HG02642 (cell line): ENCODE results near the gene KLRK1.
"Not testable (repeated sequence)": the region's sequence is repeated elsewhere in the genome, so short reads cannot be mapped to it uniquely, and the experiment has no call there.

Source experiments
- ATAC-seq: cut with Tn5 transposase; IDR thresholded peaks from one replicate; pipeline ENCODE4 v1.9.1; 2021; ENCODE audit warnings: mild to moderate bottlenecking; ENCODE audit not compliant: unreplicated experiment, poor library complexity

KLRK1 gene

DNA sequence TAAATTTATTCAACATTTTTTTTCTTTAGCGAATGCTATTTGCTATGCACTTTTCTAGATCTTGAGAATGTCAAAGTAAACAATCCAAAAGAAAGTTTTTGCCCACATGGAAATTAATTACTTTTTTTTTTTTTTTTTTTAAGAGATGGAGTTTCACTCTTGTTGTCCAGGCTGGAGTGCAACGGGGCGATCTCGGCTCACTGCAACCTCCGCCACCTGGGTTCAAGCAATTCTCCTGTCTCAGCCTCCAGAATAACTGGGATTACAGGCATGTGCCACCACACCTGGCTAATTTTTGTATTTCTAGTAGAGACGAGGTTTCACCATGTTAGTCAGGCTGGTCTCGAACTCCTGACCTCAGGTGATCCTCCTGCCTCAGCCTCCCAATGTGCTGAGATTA lies 1.1 kb upstream of the KLRK1 start:
- not testable (repeated sequence) for ATAC-seq

DNA sequence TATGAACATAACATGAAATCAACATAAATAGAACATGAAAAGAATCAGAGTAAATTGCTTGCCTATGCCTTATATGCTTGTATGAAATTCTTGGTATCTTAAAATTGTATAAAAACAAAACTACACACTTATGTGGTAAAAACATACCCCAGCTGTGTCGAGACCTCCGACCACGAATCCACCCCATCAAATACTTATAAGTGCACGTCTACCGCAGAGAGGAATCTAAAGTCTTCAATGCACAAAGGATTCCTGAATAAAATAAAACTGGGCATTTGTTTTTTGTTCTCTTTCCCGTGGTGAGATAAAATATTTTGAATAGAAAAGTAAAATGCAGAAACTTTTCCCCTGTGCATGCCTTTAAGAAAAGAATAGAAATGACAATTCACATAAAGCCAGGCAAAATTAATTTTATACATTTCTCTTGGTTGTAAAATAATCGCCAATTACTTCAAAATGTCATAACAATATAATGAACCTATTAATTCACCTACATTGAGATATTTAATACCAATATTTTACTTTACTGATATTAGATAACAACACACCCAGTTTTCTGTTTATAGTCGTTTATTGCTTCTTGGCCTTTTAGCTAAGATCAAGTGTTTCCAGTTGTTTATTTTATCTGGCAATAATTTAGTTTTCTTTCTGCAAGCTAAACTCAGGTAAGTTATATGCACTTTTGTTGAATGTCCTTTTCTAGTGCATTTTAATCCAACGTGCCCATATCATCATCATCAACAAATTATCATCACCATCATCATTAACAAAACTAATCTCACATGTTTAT lies 1.0 kb downstream of the KLRK1 start:
- ATAC-seq, result no peak

- ATAC-seq, result not testable (repeated sequence)
Observed at GRCh38 chr12:10387498-10387897, 2.3 kb downstream of the KLRK1 start.

GRCh38 chr12:10386857-10387256 lies 3.0 kb downstream of the KLRK1 start:
- ATAC-seq, result no peak

- ATAC-seq, result no peak
Observed at GRCh38 chr12:10385166-10385613, 4.7 kb downstream of the KLRK1 start.

DNA sequence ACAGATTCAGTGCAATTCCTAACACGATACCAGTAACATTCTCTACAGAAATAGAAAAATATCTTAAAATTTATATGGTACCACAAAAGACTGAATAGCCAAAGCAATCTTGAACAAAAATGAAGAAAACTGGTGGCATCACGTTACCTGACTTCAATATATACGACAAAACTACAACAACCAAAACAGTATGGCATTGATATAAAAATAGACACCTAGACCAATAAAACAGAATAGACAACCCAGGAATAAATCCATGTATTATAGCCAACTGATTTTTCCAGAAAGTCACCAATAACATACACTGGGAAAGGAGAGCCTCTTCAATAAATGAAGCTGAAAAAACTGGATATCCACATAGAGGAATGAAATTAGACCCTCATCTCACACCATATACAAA lies 5.7 kb downstream of the KLRK1 start:
- ATAC-seq, result no peak

GRCh38 chr12:10381928-10382628 lies 7.8 kb downstream of the KLRK1 start:
- no peak for ATAC-seq

GRCh38 chr12:10378737-10379136 lies 11.1 kb downstream of the KLRK1 start:
- ATAC-seq, result not testable (repeated sequence)

GRCh38 chr12:10374624-10375018 lies 15.2 kb downstream of the KLRK1 start:
- ATAC-seq, result no peak

- ATAC-seq, result no peak
Observed at GRCh38 chr12:10372559-10372958, 17.3 kb downstream of the KLRK1 start.

DNA sequence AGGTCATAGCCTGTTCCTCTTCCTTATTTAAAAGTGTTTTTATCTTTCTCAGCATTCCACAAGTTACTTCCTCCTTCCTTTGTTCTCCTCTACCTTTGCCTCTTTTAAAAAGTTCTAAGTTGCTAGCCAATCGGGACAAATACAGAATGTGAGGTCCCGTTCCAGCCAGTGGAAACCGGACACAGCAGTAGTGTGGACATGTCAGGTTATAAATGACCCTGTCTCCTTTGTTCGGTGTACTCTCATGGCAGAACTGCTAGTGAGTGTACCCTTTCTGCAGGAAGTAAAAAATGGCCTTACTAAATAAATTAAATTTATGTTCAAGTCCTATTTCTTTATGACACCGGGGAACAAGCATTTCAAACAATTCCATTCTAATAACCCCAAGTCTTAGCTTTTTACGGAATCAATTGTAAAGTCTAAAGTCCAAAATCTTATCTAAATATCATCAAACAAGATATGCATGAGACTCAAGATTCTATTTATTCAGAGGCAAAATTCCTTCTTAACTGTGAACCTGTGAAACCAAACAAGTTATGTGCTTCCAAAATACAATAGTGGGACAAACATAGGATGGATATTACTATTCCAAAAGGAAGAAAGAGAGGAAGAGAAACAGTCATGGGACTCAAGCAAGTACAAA lies 17.8 kb downstream of the KLRK1 start:
- ATAC-seq, result not testable (repeated sequence)

GRCh38 chr12:10369557-10370415 lies 20.1 kb downstream of the KLRK1 start:
- ATAC-seq, result no peak

DNA sequence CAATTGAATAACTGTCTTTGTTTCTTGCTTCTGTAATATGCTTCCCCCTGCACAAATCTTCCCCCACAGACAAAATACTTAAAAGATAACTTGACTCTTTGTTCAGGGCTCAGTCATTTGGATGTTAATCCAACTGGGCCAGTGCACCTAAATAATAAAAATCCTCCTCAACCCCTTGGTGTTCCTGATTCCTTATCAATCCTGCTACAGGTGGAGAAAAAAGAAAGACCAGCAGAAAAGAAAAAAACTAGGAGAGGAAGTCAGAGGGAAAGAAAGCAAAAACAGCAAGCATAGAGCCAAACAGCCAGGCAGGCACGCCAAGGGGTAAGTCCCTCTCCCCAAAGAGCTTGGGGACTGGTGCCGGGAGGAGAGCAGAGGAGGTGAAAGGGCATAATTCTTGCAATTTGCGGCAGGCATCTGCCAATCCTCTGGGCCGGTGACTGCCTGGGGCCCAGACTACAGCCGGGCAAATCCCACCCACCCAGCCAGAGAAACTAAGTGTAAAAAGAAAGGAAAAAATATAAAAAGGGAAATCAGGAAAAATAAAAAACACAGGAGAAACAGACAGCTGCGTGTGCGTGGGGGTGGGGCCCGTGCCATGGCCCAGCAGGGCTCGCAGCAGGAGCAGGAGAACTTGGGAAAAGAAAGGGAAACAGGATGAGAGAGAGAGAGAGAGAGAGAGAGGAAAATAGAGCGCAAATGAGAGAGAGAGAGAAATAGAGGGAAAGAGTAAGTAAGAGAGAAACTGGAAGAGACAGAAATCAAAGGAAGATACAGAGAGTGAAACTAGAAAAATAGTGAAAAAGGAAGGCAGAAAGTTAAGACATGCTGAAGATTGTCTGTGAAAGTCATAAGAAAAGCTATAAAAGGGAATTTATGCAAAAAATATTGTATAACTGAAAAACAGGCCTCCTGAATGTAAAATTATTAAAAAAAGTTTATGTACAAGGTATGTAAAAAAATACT lies 21.4 kb downstream of the KLRK1 start:
- no peak for ATAC-seq

GRCh38 chr12:10367714-10368113 lies 22.1 kb downstream of the KLRK1 start:
- not testable (repeated sequence) for ATAC-seq

DNA sequence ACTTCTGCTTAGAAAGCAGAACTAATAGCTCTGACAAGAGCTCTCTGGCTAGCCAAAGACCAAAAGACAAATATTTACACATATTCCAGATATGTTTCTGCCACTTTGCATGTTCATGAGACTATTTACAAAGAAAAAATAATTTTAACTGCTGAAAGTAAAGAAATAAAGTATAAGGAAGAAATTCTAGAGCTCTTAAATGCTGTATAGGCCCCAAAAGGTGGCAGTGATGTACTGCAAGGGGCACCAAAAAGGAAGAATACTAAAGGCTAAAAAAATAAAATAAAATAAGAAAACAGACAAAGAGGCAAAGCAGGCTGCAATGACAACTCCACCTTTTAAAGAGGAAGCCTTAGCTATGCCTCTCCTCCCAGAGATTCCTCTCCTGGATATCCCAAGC lies 23.0 kb downstream of the KLRK1 start:
- ATAC-seq, result no peak

- no peak for ATAC-seq
Observed at GRCh38 chr12:10365696-10366405, 24.0 kb downstream of the KLRK1 start.

DNA sequence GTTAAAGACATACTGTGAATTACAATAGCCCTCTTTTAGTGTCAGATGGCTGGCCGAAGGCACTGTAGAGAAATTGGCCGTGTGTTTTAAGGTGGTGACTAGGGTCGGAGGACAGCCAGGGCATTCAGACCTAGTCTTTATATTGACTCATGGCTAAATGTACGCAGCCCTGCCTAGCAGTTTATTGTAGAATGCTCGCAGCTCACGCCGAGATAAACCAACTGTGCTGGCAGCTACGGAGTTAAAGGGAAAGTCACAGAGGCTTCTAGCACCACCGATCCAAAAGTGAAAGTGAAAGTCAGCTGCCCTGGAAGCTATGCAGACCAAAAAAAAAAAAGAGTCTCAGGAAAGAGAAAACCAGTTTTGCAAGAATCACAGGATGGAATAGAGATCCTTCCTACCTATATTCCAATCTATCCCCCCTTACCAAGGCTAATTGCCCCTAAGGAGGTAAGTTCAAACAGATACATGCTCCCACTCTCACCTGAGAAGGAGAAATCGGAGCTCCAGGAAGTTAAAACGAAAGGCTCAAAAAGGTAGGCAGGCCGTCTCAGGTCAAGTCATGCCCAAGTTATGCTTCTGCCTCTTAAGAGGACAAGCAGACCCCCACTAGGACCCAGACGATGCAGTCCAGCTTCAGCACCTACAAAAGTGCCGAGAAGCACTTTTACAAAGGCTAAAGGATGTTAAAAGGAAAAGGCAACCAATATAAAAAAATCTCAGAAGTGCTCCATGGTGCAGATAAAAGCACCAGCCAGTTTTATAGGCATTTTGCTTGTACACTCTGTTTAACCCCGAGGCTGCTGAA lies 24.8 kb downstream of the KLRK1 start:
- ATAC-seq, result peak; percentile 60
